OCI-M2 (cell line): Measurements from ENCODE around the gene RIN1.
A peak's percentile ranks its signal among the peaks of the same experiment; 100 is the strongest.
"Not testable (repeated sequence)": the region's sequence is repeated elsewhere in the genome, so short reads cannot be mapped to it uniquely, and the experiment has no call there.

Experiments
- DNase-seq: peaks from one replicate; lab custom pipeline; 2025; ENCODE audit not compliant: unreplicated experiment; lab: John Stamatoyannopoulos, UW

Gene RIN1

DNA sequence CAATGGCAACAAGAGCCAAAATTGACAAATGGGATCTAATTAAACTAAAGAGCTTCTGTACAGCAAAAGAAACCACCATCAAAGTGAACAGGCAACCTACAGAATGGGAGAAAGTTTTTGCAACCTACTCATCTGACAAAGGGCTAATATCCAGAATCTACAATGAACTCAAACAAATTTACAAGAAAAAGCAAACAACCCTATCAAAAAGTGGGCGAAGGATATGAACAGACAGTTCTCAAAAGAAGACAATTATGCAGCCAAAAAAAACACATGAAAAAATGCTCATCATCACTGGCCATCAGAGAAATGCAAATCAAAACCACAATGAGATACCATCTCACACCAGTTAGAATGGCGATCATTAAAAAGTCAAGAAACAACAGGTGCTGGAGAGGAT lies 15.9 kb downstream of the RIN1 start:
- DNase-seq, result not testable (repeated sequence)

DNA sequence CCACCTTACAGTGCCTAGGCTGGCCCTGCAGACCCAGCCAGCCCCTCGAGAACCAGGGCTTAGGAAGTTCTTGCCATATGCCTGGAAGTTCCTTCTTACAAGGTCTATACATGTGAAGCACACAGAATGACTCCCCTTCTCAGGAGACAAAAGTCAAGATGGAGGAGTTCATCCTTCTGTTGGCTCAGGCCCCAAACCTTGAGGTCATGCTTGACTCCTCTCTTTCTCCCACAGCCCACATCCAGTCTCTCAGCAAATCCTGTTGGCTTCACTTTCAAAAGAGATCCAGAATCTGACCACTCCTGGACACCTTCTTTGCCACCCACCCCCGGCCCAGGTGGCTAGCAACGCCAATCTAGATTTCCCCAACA lies 17.6 kb downstream of the RIN1 start:
- no peak for DNase-seq

GRCh38 chr11:66317723-66318599 lies 18.3 kb downstream of the RIN1 start:
- DNase-seq, result no peak

GRCh38 chr11:66317322-66317722 lies 18.9 kb downstream of the RIN1 start:
- no peak for DNase-seq

GRCh38 chr11:66316849-66317251 lies 19.4 kb downstream of the RIN1 start, which contains the start of gene CD248:
Gene CD248, minus strand, starts transcription at chr11:66317044. Its CDS starts 17 bp downstream, at chr11:66317027.
- no peak for DNase-seq

- DNase-seq, result no peak
Observed at GRCh38 chr11:66315921-66316811, 20.1 kb downstream of the RIN1 start.

DNA sequence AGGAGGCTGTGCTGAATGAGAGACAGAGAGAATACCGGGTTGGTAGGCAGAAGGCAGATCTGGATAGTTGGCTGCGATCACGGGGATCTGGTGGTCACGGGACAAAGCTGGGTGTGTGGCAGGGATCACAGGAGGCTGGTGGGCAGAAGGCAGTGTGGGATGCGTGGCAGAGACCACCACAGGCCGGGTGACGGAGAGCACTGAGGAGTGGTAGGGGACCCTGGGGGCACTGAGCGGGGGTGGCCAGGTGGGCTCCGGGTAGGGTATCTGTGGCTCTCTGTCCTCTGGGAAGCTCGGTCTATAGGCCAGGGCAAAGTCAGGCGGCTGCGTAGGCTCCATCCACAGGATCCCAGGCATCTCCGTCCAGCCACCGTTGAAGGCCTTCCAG lies 20.7 kb downstream of the RIN1 start:
- no peak for DNase-seq

- no peak for DNase-seq
Observed at GRCh38 chr11:66314561-66315497, 21.4 kb downstream of the RIN1 start.

GRCh38 chr11:66314186-66314501 lies 22.1 kb downstream of the RIN1 start:
- no peak for DNase-seq

- DNase-seq, result no peak
Observed at GRCh38 chr11:66313321-66314185, 22.7 kb downstream of the RIN1 start.

DNA sequence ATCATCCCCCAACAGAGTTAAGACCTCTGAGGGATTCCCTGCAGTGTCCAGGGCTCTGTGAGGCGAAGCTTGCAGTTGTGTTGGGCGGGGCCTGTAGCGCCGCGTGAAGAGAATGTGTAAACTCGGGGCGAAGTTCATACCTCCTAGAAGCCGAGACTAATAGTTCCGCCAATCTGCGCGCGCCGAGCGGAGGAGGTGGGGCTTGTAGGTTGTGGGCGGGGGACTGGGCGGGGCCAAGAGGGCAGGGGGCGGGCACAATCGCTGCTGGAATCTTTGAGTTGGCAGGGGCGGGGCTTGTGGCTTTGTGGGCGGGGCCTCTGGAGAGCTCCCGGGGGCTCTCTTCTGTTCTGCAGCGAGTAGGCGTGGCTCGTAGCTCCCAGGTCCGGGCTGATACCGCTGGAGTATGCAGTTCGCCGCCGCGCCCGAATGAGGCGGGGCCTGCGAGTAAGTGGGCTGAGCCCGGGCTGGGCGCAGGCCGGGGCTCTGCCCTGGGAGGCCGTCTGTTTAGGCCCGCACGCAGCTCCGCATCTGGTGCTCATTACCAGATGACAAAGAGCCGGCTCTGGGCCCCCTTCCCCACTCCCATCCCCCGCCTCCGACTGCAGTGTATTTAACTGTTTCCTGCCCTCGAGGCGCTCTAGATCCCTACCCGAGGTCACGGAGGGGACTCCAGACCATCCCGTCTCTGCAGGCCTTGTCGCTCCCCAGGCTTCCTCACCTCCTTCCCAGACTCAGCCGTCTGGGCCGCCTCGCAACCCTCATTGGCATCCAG lies 23.5 kb downstream of the RIN1 start:
- peak; percentile 66 for DNase-seq

GRCh38 chr11:66311965-66312548 lies 24.2 kb downstream of the RIN1 start:
- DNase-seq, result peak; percentile 72

DNA sequence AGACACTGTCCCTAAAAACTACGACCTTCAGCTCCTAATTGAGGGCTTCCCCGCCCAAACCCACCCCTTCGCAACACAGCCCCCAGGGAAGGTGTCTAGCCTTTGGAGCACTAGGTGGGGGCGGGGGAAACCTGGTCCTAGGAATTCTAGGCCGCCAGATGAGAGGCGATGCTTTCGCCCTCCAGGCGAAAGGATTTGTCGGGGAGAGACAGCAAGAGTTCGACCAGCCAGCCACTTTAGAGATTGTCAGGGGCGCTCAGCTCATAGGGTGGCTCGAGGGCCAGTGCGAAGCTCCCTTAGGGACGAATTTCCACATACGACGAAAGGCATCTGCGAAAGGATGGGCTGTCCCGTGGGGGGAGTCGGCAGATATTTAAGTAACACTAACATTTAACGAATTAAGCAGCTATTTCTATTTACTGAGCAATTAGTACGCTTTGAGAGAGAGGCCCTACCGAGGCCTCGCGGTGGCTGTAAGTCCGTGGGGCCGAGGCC lies 24.7 kb downstream of the RIN1 start:
- no peak for DNase-seq

DNA sequence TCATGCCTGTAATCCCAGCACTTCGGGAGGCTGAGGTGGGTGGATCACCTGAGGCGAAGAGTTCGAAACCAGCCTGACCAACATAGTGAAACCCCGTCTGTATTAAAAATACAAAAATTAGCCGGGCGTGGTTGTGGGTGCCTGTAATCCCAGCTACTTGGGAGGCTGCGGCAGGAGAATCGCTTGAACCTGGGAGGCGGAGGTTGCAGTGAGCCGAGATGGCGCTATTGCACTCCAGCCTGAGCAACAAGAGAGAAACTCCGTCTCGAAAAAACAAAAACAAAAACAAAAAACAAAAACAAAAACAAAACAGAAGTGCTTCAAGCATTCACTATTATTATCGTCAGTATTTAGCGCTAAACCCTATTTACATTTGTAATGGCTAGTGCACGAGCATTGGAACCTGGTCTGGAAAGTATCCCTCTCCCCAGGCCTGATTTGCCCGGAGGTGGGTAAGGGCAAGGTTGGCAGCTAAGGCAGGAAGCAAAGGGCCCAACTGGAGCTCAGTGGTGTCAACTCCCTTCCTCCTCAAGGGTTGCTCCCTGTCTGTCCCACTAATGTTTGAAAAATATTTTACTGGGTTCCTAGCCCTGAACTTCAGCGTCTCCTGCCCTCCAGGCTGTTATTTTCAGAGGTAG lies 25.3 kb downstream of the RIN1 start:
- DNase-seq, result not testable (repeated sequence)

- no peak for DNase-seq
Observed at GRCh38 chr11:66310324-66310723, 25.9 kb downstream of the RIN1 start.

DNA sequence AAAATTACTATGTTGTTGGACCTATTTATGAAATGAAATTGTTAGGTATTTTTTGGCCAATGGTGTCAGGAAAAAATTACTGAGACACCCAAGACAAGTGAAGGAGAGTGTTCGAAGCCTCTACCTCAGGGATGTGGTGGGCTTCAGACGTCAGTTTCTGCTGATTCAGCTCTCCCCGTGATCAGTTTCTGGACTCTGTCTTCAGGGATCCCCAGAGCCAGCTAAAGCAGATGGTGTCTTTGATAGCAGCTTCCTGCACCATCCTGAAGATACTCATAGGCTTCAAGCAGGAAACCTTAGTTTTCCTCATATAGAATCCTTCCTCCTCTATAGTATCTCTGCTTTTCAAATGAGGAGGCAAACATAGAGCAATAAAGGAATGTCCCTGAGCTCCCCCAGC lies 26.8 kb downstream of the RIN1 start:
- DNase-seq, result no peak

GRCh38 chr11:66302656-66303055 lies 33.6 kb downstream of the RIN1 start:
- no peak for DNase-seq

GRCh38 chr11:66299186-66299585 lies 37.0 kb downstream of the RIN1 start:
- no peak for DNase-seq
